PC-9 (cell line): ENCODE measurements around the gene SH3RF1. TPM values are rescaled to one million over a fixed set of nuclear protein-coding genes. Genes with fewer than 3 reads are reported as not detected.
A peak's percentile ranks its signal among the peaks of the same experiment; 100 is the strongest.

Experiments
- BruUV-seq: library from RNA; stranded (reverse); fragments of 400-500 nt; replicated peaks from 2 replicates; lab custom pipeline; 2021; lab: Mats Ljungman, UMichigan
- CTCF ChIA-PET: fragments of 300-600 bp; sonication (Branson Sonifier 250); formaldehyde crosslinking; loops from one replicate; lab custom pipeline; 2022; ENCODE audit warnings: antibody characterized with exemption; lab: Charles Lee
- POLR2A ChIA-PET: fragments of 300-600 bp; sonication (Branson Sonifier 250); formaldehyde crosslinking; loops from one replicate; lab custom pipeline; 2022; ENCODE audit warnings: antibody characterized with exemption; ENCODE audit not compliant: unreplicated experiment; lab: Charles Lee
- DNase-seq, 2 experiments: peaks; one replicate each; pipeline versions ENCODE4 v3.0.0 to v3.0.0-alpha.2; 2015 to 2022; ENCODE audit warnings: mixed read lengths in 1 of 2
- H2AFZ ChIP-seq: fragments of 200-600 bp; sonication (generic); 2 replicates; pipeline ENCODE4 v1.8.1; 2017; ENCODE audit warnings: antibody characterized with exemption
- H3F3A ChIP-seq: fragments of 200-600 bp; sonication (generic); 2 replicates; pipeline ENCODE4 v1.8.1; 2017; ENCODE audit warnings: antibody characterized with exemption, mild to moderate bottlenecking, low read depth; ENCODE audit not compliant: insufficient read depth
- H3K27ac ChIP-seq: fragments of 200-600 bp; sonication (generic); 2 replicates; pipeline ENCODE4 v1.6.1; 2016; ENCODE audit warnings: mixed run types
- H3K27me3 ChIP-seq: fragments of 200-600 bp; sonication (generic); 2 replicates; pipeline ENCODE4 v1.6.1; 2016; ENCODE audit warnings: low read depth, mixed run types; ENCODE audit not compliant: insufficient read depth
- H3K36me3 ChIP-seq: fragments of 200-600 bp; sonication (generic); 2 replicates; pipeline ENCODE4 v1.6.1; 2016; ENCODE audit warnings: low read depth, mixed run types
- H3K4me1 ChIP-seq: fragments of 200-600 bp; sonication (generic); replicated peaks from 2 replicates; pipeline ENCODE4 v1.6.1; 2016; ENCODE audit warnings: mixed run types; ENCODE audit not compliant: insufficient read depth
- H3K4me2 ChIP-seq: fragments of 200-600 bp; sonication (generic); 2 replicates; pipeline ENCODE4 v1.6.1; 2017; ENCODE audit warnings: mixed run types
- H3K4me3 ChIP-seq: fragments of 200-600 bp; sonication (generic); 2 replicates; pipeline ENCODE4 v1.6.1; 2016; ENCODE audit warnings: mixed run types
- H3K79me2 ChIP-seq: fragments of 200-600 bp; sonication (generic); 2 replicates; pipeline ENCODE4 v1.6.1; 2017; ENCODE audit warnings: low read depth, mixed run types
- H3K9me2 ChIP-seq: fragments of 200-600 bp; sonication (generic); 2 replicates; pipeline ENCODE4 v1.8.1; 2017; ENCODE audit warnings: mild to moderate bottlenecking; ENCODE audit not compliant: insufficient read depth
- H3K9me3 ChIP-seq: fragments of 200-600 bp; sonication (generic); 2 replicates; pipeline ENCODE4 v1.8.1; 2016; ENCODE audit warnings: low read depth; ENCODE audit not compliant: insufficient read depth
- H4K20me1 ChIP-seq: fragments of 200-600 bp; sonication (generic); 2 replicates; pipeline ENCODE4 v1.8.1; 2017; ENCODE audit not compliant: insufficient read depth
- CTCF ChIP-seq: fragments of 200-600 bp; sonication (generic); conservative IDR thresholded peaks from 2 replicates; pipeline ENCODE4 v1.6.1; 2017; ENCODE audit warnings: mixed run types, antibody characterized with exemption, mild to moderate bottlenecking, moderate library complexity
- EZH2 ChIP-seq: fragments of 200-600 bp; sonication (generic); IDR thresholded peaks from 2 replicates; pipeline ENCODE4 v1.8.0; 2017; ENCODE audit warnings: antibody characterized with exemption, low read depth
- intact Hi-C: fragments of 100-400 bp; cut with micrococcal nuclease; formaldehyde crosslinking; loops from one replicate; pipeline ENCODE4 v1.10.0; 2022; ENCODE audit not compliant: unreplicated experiment
- total RNA-seq: library from RNA; stranded (reverse); gene quantifications from 2 replicates; pipeline ENCODE4 v1.2.3, GENCODE V29; 2021

The SH3RF1 gene
- total RNA-seq, 1 experiment from 2014 or later = 26.4 TPM

GRCh38 chr4:169115144-169115896 is 155.4 kb downstream of the SH3RF1 start:
- no peaks in the 10 kb centered on the region; the same call in 1 of the 2 replicates for H3K36me3 ChIP-seq
- CTCF ChIA-PET = interaction anchor here (0.6 to 1.1 kb wide), 2 partner anchors 72 to 154 kb away, joined by 3 to 5 read pairs; no protein-coding TSS in a partner anchor

GRCh38 chr4:169114341-169114974 is 156.3 kb downstream of the SH3RF1 start:
- Histone ChIP-seq H3K4me3 (no peak overlapping the region), H3K27ac (peak overlapping the region; percentile 98), H4K20me1 (no peaks in the 10 kb centered on the region), H2AFZ (no peak overlapping the region), H3K9me3 (no peaks in the 10 kb centered on the region), H3F3A (peaks cover 20% of the 10 kb centered on the region), H3K4me1 (peaks cover 25% of the 10 kb centered on the region), H3K79me2 (0 out of 2 replicates have a peak, but pooled peaks cover 5% of the 10 kb centered on the region), H3K9me2 (no peaks in the 10 kb centered on the region), H3K27me3 (no peaks in the 10 kb centered on the region), H3K36me3 (no peaks in the 10 kb centered on the region; the same call in 1 of the 2 replicates), H3K4me2 (no peak overlapping the region)
- TF ChIP-seq EZH2 (no peak), CTCF (no peak)
- ChIA-PET CTCF (no interaction called here), POLR2A (no interaction called here)
- BruUV-seq = no TSS peak
- intact Hi-C loops = no loop called here
- no peak for DNase-seq

More at GRCh38 chr4:169115144-169115896, 155.4 kb downstream of the SH3RF1 start:
- Histone ChIP-seq H3K9me3 (no peaks in the 10 kb centered on the region), H3K79me2 (0 out of 2 replicates have a peak, but pooled peaks cover 5% of the 10 kb centered on the region), H3K9me2 (no peaks in the 10 kb centered on the region), H2AFZ (no peak overlapping the region), H3K27me3 (no peaks in the 10 kb centered on the region), H4K20me1 (no peaks in the 10 kb centered on the region), H3K4me3 (no peak overlapping the region), H3K4me1 (peaks cover 25% of the 10 kb centered on the region), H3K4me2 (peak overlapping the region; percentile 53), H3K27ac (peak overlapping the region; percentile 98), H3F3A (peaks cover 20% of the 10 kb centered on the region)
- DNase-seq = no peak
- TF ChIP-seq CTCF = no peak
- TF ChIP-seq EZH2 = no peak
- POLR2A ChIA-PET = interaction anchor here (0.7 kb wide), 5 partner anchors 11 to 200 kb away, joined by 3 to 10 read pairs (median 3); partner anchors contain the start of gene CBR4
- BruUV-seq = TSS peak; percentile 54
- intact Hi-C loops = loop anchor here (5.0 kb wide), 4 partner anchors 88 to 372 kb away; partner anchors contain the start of gene SH3RF1

DNA sequence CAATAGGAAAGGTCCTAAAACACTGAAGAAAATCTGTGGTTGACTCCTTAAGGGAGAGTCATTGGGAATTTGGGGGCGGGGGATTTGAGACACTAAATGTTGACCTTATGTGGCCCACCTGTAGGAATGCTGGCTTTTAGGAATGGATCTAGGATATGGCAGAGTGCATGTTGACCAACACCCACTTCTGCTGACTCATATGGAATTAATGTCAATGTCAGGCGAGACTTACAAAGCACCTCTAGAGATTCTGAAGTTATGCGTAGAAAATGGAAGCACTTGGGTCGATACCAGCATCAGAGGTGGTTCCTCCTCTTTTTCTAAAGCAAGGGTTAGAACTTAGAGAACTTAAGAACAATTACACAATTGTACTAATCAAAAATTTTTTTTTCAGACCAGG is 160.1 kb downstream of the SH3RF1 start:
- Histone ChIP-seq H2AFZ (no peak overlapping the region), H3K27ac (no peak overlapping the region), H3K4me3 (no peak overlapping the region), H3K9me2 (no peaks in the 10 kb centered on the region), H4K20me1 (no peaks in the 10 kb centered on the region), H3K36me3 (no peaks in the 10 kb centered on the region; the same call in 1 of the 2 replicates), H3K4me1 (peaks cover 10% of the 10 kb centered on the region), H3K4me2 (no peak overlapping the region), H3K9me3 (no peaks in the 10 kb centered on the region), H3F3A (peaks cover 7% of the 10 kb centered on the region), H3K79me2 (0 out of 2 replicates have a peak, but pooled peaks cover 5% of the 10 kb centered on the region), H3K27me3 (no peaks in the 10 kb centered on the region)
- POLR2A ChIA-PET = no interaction called here
- intact Hi-C loops = no loop called here
- CTCF ChIA-PET = no interaction called here
- TF ChIP-seq EZH2 = no peak
- DNase-seq = no peak
- BruUV-seq = no TSS peak
